GM18517 (cell line): ENCODE measurements around the gene AIF1.
A peak's percentile ranks its signal among the peaks of the same experiment; 100 is the strongest.

Experiments
- ATAC-seq: cut with Tn5 transposase; IDR thresholded peaks from one replicate; pipeline ENCODE4 v1.9.1; 2021; ENCODE audit warnings: mild to moderate bottlenecking, moderate library complexity; ENCODE audit not compliant: unreplicated experiment

Gene AIF1

DNA sequence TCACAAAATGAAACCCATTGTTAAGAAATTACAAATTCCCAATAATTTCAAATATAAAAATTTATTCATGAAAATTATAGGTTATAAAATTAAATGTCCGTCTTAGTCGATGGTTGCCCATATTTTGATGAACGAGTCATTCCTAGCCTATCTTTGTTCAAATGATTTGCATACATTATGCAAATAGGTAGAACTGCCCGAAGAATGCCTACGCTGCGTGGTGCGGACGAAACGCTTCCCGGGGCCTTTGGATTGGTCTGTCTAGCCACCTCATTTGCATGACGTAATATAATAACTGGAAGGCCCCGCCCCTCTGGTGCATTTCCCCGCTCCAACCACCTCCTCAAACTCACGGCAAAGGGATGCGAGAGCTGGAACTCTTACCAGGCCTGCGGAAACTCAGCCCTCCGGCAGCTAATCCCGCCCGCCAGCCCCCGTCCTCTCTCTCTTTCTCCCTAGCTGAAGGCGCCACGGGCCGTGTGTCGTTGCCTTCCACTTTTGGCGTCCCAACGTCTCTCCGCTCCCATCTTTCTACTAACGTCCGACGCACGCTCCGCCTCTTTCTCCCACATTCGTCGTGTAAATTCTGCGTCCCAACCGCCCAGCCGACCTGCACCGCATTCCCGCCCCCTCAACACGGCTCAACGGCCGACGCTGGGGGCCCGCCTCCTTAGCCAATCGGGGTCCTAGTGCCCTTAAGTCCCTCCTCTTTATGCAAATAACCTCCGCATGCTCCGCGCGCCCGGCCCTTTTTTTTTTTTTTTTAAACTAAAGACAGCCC lies 5.0 kb downstream of the AIF1 start:
- ATAC-seq, result peak; percentile 76

DNA sequence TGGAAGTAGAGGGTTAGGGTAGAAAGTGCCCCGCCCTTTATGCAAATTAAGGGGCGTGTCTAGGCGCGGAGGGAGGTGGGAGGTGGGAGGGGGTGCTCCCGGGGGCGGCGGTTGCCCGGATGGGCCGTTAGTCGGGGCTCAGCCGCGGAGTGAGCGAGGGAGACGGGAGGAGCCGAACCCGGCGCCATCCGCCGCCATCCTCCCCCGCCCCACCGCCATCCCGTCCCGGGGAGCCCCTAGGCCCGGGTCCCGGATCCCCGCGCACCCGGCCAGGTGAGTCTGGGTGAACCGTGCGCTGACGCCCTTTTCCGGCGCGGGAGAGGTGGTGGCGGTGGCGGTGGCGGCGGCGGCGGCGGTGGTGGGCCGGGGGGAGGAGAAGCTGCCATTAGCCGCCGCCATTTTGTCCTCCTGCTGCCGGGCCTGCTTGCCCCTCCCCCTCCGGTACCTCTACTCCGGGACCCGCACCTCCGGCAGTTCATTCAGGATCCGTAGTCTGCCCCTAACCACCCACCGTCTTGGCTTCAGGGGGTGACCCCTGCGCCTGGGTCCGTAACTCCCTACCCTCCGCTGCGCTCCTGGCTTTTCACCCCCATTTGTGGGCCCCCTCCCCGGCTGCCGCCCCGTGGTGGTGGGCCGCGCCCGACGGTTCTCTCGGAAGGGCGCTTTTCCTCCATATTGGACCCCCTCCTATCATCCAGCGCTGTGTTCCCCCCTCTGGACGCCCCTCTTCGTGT lies 5.7 kb downstream of the AIF1 start, which contains the start of gene PRRC2A:
PRRC2A (plus strand) TSS at position 130 of the 734 bp plus-strand sequence. CDS start 2,075 bp downstream, outside the sequence.
- peak; percentile 26 for ATAC-seq

DNA sequence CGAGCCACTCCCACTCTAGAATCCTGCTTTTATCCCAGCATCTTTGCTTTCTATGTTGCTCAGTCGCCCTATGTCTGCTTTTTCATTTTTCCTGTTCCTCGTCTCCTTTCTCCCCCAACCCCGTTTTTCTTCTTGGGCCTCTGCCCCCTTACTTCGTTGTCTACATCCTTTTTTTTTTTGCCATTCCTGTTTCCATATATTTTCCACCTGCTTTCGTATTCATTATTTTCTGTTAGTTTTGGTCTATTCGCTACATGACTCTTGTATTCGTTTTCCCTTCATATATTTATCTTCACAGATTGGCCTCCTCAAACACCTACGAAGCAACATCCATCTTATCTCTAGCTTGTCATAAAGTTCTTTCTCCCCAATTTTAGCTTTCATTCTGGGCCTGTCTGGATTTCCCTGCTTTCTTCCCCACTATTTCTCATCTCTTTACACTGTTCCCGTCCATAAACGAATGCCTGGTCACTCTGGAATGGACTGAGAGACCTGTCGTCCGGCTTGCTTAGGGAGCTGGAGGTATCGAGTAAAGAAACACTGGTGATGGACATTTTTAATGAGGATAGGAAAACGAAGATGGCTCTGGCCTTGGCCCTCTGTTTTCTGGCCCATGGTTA lies 6.4 kb downstream of the AIF1 start:
- ATAC-seq, result no peak

DNA sequence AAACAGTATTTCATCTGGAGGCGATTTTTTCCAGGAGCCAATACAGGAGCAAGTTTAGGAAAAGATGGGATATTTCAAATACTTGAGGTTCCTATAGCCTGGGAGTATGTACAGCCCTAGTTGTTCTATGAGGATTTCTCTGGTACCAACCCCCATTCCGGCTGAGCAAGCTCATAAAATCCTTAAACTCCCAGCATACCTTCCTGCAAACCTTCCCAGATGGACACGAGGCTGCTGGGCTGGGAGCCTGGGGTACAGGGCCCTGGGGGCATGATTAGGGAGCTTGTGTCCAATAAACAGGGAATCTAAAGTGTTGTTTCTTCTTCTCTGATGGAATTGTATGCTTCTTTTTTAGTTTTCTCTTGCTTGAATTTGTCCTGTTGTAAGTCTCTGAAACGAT lies 7.0 kb downstream of the AIF1 start:
- no peak for ATAC-seq

DNA sequence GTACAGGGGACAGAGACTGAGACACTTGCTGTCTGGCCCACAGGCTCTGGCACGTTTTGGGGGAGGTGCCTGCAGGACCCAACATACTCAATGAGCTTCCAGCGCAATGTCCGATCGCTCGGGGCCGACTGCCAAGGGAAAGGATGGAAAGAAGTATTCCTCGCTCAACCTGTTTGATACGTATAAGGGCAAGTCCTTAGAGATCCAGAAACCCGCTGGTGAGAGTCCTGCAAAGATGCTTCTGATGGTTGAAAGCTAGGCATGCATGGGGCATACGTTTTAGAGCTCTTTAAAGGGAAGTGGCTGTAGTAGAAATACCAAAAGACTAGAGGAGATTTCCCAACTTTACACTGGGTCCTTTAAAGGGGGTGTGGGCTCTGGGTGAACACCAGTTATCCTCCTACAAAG lies 7.7 kb downstream of the AIF1 start:
- no peak for ATAC-seq

- no peak for ATAC-seq
These were observed 9.0 kb downstream of the AIF1 start for GRCh38 chr6:31624070-31624469.

- no peak for ATAC-seq
These were observed 11.9 kb downstream of the AIF1 start for GRCh38 chr6:31626952-31627351.

GRCh38 chr6:31627690-31628287 lies 12.8 kb downstream of the AIF1 start:
- ATAC-seq, result no peak

GRCh38 chr6:31629014-31629413 lies 14.0 kb downstream of the AIF1 start:
- ATAC-seq, result no peak

- ATAC-seq, result no peak
These were observed 15.3 kb downstream of the AIF1 start for GRCh38 chr6:31630177-31630934.

GRCh38 chr6:31631209-31631608 lies 16.2 kb downstream of the AIF1 start:
- ATAC-seq, result no peak

- no peak for ATAC-seq
These were observed 16.7 kb downstream of the AIF1 start for GRCh38 chr6:31631681-31632278.

GRCh38 chr6:31632279-31632946 lies 17.4 kb downstream of the AIF1 start:
- no peak for ATAC-seq

- ATAC-seq, result no peak
These were observed 18.4 kb downstream of the AIF1 start for GRCh38 chr6:31633447-31633846.

DNA sequence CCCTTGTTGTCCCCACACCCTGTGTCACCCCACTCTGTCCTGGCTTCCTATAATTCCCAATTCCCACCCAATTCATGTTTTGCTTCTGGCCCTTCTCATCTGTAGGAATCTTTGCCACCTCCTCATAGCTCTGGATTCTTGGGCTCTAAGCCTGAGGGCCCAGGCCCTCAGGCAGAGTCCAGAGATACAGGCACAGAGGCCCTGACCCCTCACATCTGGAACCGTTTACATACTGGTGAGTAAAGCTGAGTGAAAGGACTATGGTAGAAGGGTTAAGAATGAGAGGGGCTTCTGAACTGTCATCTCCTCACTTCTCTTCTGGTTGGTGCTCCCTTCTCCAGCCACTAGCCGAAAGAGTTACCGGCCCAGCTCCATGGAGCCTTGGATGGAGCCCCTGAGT lies 19.1 kb downstream of the AIF1 start:
- ATAC-seq, result no peak

- ATAC-seq, result no peak
These were observed 20.0 kb downstream of the AIF1 start for GRCh38 chr6:31634969-31635575.

DNA sequence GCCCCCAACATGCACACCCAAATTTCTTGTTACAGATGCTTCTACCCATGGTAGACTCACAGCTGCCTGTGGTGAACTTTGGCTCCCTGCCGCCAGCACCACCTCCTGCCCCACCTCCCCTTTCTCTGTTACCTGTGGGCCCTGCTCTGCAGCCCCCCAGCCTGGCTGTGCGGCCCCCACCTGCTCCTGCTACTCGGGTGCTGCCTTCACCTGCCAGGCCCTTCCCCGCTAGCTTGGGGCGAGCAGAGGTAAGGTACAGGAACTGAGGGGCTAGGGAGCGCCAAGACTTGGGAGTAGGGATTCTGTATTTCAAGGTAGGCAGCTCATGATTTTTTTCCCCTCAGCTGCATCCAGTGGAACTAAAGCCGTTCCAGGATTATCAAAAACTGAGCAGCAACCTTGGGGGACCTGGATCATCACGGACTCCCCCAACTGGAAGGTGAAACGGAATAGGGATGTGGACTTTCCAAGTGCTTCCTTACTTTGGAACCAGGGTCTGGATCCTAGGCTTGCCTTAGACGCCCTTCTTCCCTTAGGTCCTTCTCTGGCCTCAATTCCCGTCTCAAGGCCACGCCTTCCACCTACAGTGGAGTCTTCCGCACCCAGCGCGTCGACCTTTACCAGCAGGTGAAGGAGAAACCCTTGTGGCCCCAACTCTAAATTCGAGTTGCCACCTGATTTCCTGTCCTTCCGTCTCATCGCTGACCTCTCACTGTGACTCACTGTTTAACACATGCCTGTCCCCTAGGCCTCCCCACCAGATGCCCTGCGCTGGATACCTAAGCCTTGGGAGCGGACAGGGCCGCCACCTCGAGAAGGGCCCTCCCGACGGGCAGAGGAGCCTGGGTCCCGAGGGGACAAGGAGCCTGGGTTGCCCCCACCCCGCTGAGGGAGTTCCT lies 21.9 kb downstream of the AIF1 start:
- ATAC-seq, result no peak

- no peak for ATAC-seq
These were observed 24.0 kb downstream of the AIF1 start for GRCh38 chr6:31639043-31639442.
